CD14-positive monocyte (primary cell): ENCODE results near the gene CDC14B. TPM values are rescaled to one million over a fixed set of nuclear protein-coding genes. Genes with fewer than 3 reads are reported as not detected.

ENCODE experiments used
- DNase-seq, 3 donors: peaks; one replicate each; pipeline ENCODE4 v3.0.0-alpha.2; 2011 to 2022
- H2AFZ ChIP-seq: 2 replicates; pipeline ENCODE4 v1.6.0; 2012; ENCODE audit warnings: mild to moderate bottlenecking, low read depth, low read length, inconsistent platforms; ENCODE audit not compliant: insufficient read depth, poor library complexity, severe bottlenecking
- H3K27ac ChIP-seq, 2 donors: 1 replicate in 1 of 2; 2 replicates in 1 of 2; pipeline ENCODE4 v1.5.1; 2012 to 2013; ENCODE audit warnings: low read length in 2 of 2, control low read depth in 1 of 2, inconsistent platforms in 1 of 2, low read depth in 1 of 2, mild to moderate bottlenecking in 1 of 2
- H3K27me3 ChIP-seq, 2 donors: one replicate each; pipeline versions ENCODE4 v1.6.0 to v1.6.1; 2011 to 2013; ENCODE audit warnings: low read length in 2 of 2; ENCODE audit not compliant: control insufficient read depth in 2 of 2, insufficient read depth in 2 of 2
- H3K36me3 ChIP-seq, 2 donors: replicated peaks in 1 of 2; 1 replicate in 1 of 2; 2 replicates in 1 of 2; pipeline versions ENCODE4 v1.5.1 to v1.6.1; 2012 to 2013; ENCODE audit warnings: low read length in 2 of 2, control low read depth in 1 of 2, inconsistent platforms in 1 of 2, mild to moderate bottlenecking in 1 of 2; ENCODE audit not compliant: insufficient read depth in 2 of 2, control insufficient read depth in 1 of 2
- H3K4me1 ChIP-seq, 2 donors: 1 replicate in 1 of 2; 2 replicates in 1 of 2; pipeline versions ENCODE4 v1.5.1 to v1.6.1; 2012 to 2013; ENCODE audit warnings: low read length in 2 of 2, control low read depth in 1 of 2, inconsistent platforms in 1 of 2, mild to moderate bottlenecking in 1 of 2, moderate library complexity in 1 of 2; ENCODE audit not compliant: insufficient read depth in 2 of 2, control insufficient read depth in 1 of 2
- H3K4me2 ChIP-seq: replicated peaks from 2 replicates; pipeline ENCODE3; 2012; ENCODE audit warnings: low read length, moderate library complexity, mild to moderate bottlenecking; ENCODE audit not compliant: poor library complexity, severe bottlenecking; ENCODE audit errors: extremely low read depth
- H3K4me3 ChIP-seq, 3 experiments: fragments of 200-600 bp in 1 of 3; sonication (generic) in 1 of 3; replicated peaks in 1 of 3; 1 replicate in 2 of 3; 2 replicates in 1 of 3; pipeline ENCODE4 v1.5.1; 2011 to 2013; ENCODE audit warnings: low read length in 3 of 3, mild to moderate bottlenecking in 3 of 3, control low read depth in 2 of 3, low read depth in 2 of 3, inconsistent platforms in 1 of 3, moderate library complexity in 1 of 3
- H3K79me2 ChIP-seq: 2 replicates; pipeline ENCODE4 v1.6.0; 2012; ENCODE audit warnings: mild to moderate bottlenecking, control low read depth, inconsistent platforms, low read length, moderate library complexity; ENCODE audit not compliant: insufficient read depth
- H3K9ac ChIP-seq: 2 replicates; pipeline ENCODE4 v1.6.0; 2017; ENCODE audit warnings: low read length, mild to moderate bottlenecking; ENCODE audit not compliant: insufficient read depth, poor library complexity, severe bottlenecking
- H3K9me3 ChIP-seq, 2 donors: replicated peaks in 1 of 2; 1 replicate in 1 of 2; 2 replicates in 1 of 2; pipeline versions ENCODE4 v1.5.1 to v1.6.1; 2012 to 2013; ENCODE audit warnings: low read length in 2 of 2, control low read depth in 1 of 2; ENCODE audit not compliant: control insufficient read depth in 1 of 2, insufficient read depth in 1 of 2
- H4K20me1 ChIP-seq: 2 replicates; pipeline ENCODE4 v1.6.0; 2012; ENCODE audit warnings: mild to moderate bottlenecking, low read length, control low read depth, moderate library complexity; ENCODE audit not compliant: insufficient read depth
- H3K27ac Mint-ChIP-seq, 7 donors: one replicate each; pipeline ENCODE4 v1.8.0; 2020; ENCODE audit warnings: mild to moderate bottlenecking in 7 of 7, mixed read lengths in 7 of 7, moderate library complexity in 6 of 7, inconsistent platforms in 2 of 7
- H3K27me3 Mint-ChIP-seq, 3 donors: one replicate each; pipeline ENCODE4 v1.8.0; 2021 to 2022; ENCODE audit warnings: low read depth in 3 of 3, mild to moderate bottlenecking in 3 of 3, mixed read lengths in 3 of 3, moderate library complexity in 3 of 3, inconsistent platforms in 1 of 3
- H3K36me3 Mint-ChIP-seq, 2 donors: one replicate each; pipeline ENCODE4 v1.8.0; 2020; ENCODE audit warnings: mixed read lengths in 2 of 2, inconsistent platforms in 1 of 2, mild to moderate bottlenecking in 1 of 2
- H3K4me1 Mint-ChIP-seq: one replicate; pipeline ENCODE4 v1.8.0; 2020; ENCODE audit warnings: mild to moderate bottlenecking, mixed read lengths
- H3K4me3 Mint-ChIP-seq, 2 donors: one replicate each; pipeline ENCODE4 v1.8.0; 2020; ENCODE audit warnings: mild to moderate bottlenecking in 2 of 2, mixed read lengths in 2 of 2, moderate library complexity in 1 of 2
- H3K9me3 Mint-ChIP-seq, 7 donors: one replicate each; pipeline ENCODE4 v1.8.0; 2020 to 2022; ENCODE audit warnings: mixed read lengths in 7 of 7, mild to moderate bottlenecking in 6 of 7, moderate library complexity in 6 of 7, inconsistent platforms in 2 of 7
- CTCF ChIP-seq: fragments of 200-600 bp; IDR thresholded peaks from one replicate; pipeline ENCODE4 v1.8.0; 2022; ENCODE audit warnings: antibody characterized with exemption, mild to moderate bottlenecking
- WGBS: methylation state at CpG from one replicate; pipeline ENCODE4 v1.1.5; 2013; ENCODE audit warnings: missing lambda C conversion rate; ENCODE audit not compliant: insufficient coverage; 5-methylcytosine and 5-hydroxymethylcytosine counted together
- intact Hi-C, 2 donors: fragments of 100-400 bp; cut with micrococcal nuclease; formaldehyde crosslinking; loops; one replicate each; pipeline versions ENCODE4 v1.15.0 to v1.15.1; 2023
- polyA plus RNA-seq, 3 donors: library from polyadenylated mRNA; depleted of rRNA in 1 of 3; unstranded in 2 of 3; stranded (reverse) in 1 of 3; fragments of 300-500 nt in 2 of 3; fragments of >200 nt in 1 of 3; fragmentation: Illumina TruSeq in 2 of 3; gene quantifications; 1 replicate in 2 of 3; 2 replicates in 1 of 3; pipeline ENCODE4 v1.2.3, GENCODE V29; 2012 to 2021

Gene CDC14B
- polyA plus RNA-seq, 3 donors: 0.03 to 0.47 (median 0.44) TPM

GRCh38 chr9:96460470-96460869 is 159.2 kb downstream of the CDC14B start:
- H3K4me3 ChIP-seq: no peak overlapping the region
- H3K27ac ChIP-seq: no peak overlapping the region
- H3K4me2 ChIP-seq: no peak overlapping the region
- no CpG with 5 or more reads among the region's 5 CpGs for WGBS
- Mint-ChIP-seq H3K4me3 (no peak overlapping the region), H3K27ac (no peak overlapping the region), H3K27me3 (peaks cover 2 to 9% (median 2%) of the 10 kb centered on the region in 3 donors), H3K4me1 (no peaks in the 10 kb centered on the region), H3K9me3 (no peaks in the 10 kb centered on the region), H3K36me3 (no peaks in the 10 kb centered on the region)
- H4K20me1 ChIP-seq: no peaks in the 10 kb centered on the region
- DNase-seq: no peak
- H2AFZ ChIP-seq: no peak overlapping the region
- no peak overlapping the region for H3K9ac ChIP-seq
- H3K9me3 ChIP-seq: no peaks in the 10 kb centered on the region
- H3K36me3 ChIP-seq: no peaks in the 10 kb centered on the region
- TF ChIP-seq CTCF: no peak
- H3K27me3 ChIP-seq: no peaks in the 10 kb centered on the region
- no peaks in the 10 kb centered on the region for H3K4me1 ChIP-seq
- no peaks in the 10 kb centered on the region for H3K79me2 ChIP-seq
- intact Hi-C loops: no loop called here

- no peaks in the 10 kb centered on the region for H3K27me3 ChIP-seq
- no peak overlapping the region for H3K9ac ChIP-seq
- 98% methylated on average over 5 of the region's 7 CpGs for WGBS
- no peak overlapping the region for H2AFZ ChIP-seq
- H3K27ac ChIP-seq: no peak overlapping the region
- H4K20me1 ChIP-seq: no peaks in the 10 kb centered on the region
- Mint-ChIP-seq H3K27me3 (peaks cover 0 to 8% (median 6%) of the 10 kb centered on the region in 3 donors), H3K36me3 (no peaks in the 10 kb centered on the region), H3K4me3 (no peak overlapping the region), H3K4me1 (no peaks in the 10 kb centered on the region), H3K9me3 (no peaks in the 10 kb centered on the region), H3K27ac (no peak overlapping the region)
- no peak overlapping the region for H3K4me3 ChIP-seq
- no peak for TF ChIP-seq CTCF
- H3K9me3 ChIP-seq: no peaks in the 10 kb centered on the region
- H3K4me2 ChIP-seq: no peak overlapping the region
- no peaks in the 10 kb centered on the region for H3K79me2 ChIP-seq
- no peak for DNase-seq
- H3K4me1 ChIP-seq: no peaks in the 10 kb centered on the region
- H3K36me3 ChIP-seq: no peaks in the 10 kb centered on the region
- intact Hi-C loops: no loop called here
Observed at GRCh38 chr9:96459268-96460007, 160.2 kb downstream of the CDC14B start.
